Right lobe of liver (tissue), 6 donors: Measurements from ENCODE around the gene DNM3. TPM values are rescaled to one million over a fixed set of nuclear protein-coding genes. Genes with fewer than 3 reads are reported as not detected.

ENCODE experiments used
- ATAC-seq, 4 donors: fragments of 200-7000 bp; cut with Tn5 transposase; one replicate each; pipeline ENCODE4 v1.9.1; 2020; ENCODE audit warnings: mild to moderate bottlenecking in 4 of 4, moderate library complexity in 4 of 4
- DNase-seq, 3 donors: peaks; one replicate each; pipeline ENCODE4 v3.0.0-alpha.2; 2020
- H3K27ac ChIP-seq, 3 donors: fragments of 200-600 bp; one replicate each; pipeline ENCODE4 v1.8.0; 2022
- H3K27me3 ChIP-seq, 2 donors: fragments of 200-600 bp; one replicate each; pipeline ENCODE4 v1.8.0; 2022
- H3K36me3 ChIP-seq, 4 donors: fragments of 200-600 bp; sonication (generic) in 1 of 4; one replicate each; pipeline versions ENCODE4 v1.5.1 to v1.8.0; 2017 to 2022; ENCODE audit warnings: control low read depth in 1 of 4
- H3K4me1 ChIP-seq, 4 donors: fragments of 200-600 bp; sonication (generic) in 1 of 4; one replicate each; pipeline versions ENCODE4 v1.5.1 to v1.8.0; 2017 to 2022; ENCODE audit warnings: control low read depth in 1 of 4
- H3K4me3 ChIP-seq, 3 donors: fragments of 200-600 bp; one replicate each; pipeline ENCODE4 v1.8.0; 2022
- H3K9me3 ChIP-seq, 4 donors: fragments of 200-600 bp; sonication (generic) in 1 of 4; one replicate each; pipeline versions ENCODE4 v1.5.1 to v1.8.0; 2017 to 2022; ENCODE audit warnings: control low read depth in 1 of 4
- CTCF ChIP-seq, 4 donors: fragments of 200-600 bp in 3 of 4; fragments of 450-650 bp in 1 of 4; IDR thresholded peaks; one replicate each; pipeline versions ENCODE4 v1.5.1 to v1.8.0; 2016 to 2022; ENCODE audit warnings: antibody characterized with exemption in 4 of 4, mild to moderate bottlenecking in 2 of 4
- POLR2A ChIP-seq: fragments of 450-650 bp; IDR thresholded peaks from one replicate; pipeline ENCODE4 v1.6.1; 2017; ENCODE audit warnings: antibody characterized with exemption, mild to moderate bottlenecking
- WGBS: methylation state at CpG from one replicate; pipeline ENCODE4 v1.1.6; 2018; ENCODE audit warnings: low coverage, low lambda C conversion rate; ENCODE audit not compliant: insufficient coverage; ENCODE audit errors: missing lambda C conversion rate; 5-methylcytosine and 5-hydroxymethylcytosine counted together
- intact Hi-C, 2 donors: fragments of 100-400 bp; cut with DNase I; formaldehyde crosslinking; loops; one replicate each; pipeline versions ENCODE4 v1.11.2 to v1.14.1; 2022
- total RNA-seq, 6 experiments: library from RNA; depleted of rRNA in 2 of 6; stranded (reverse); fragments of >200 nt in 2 of 6; fragmentation: NEBNext Ultra II Directional in 3 of 6; extraction: Animal tissue kit (Norgen Biotek cat#: 25700) in 3 of 6; gene quantifications; one replicate each; pipeline versions ENCODE4 v1.1.0 to v1.2.4, GENCODE V29; 2016 to 2023
- donor health status: DM: no; HTN: yes; CAD: no.
- donor health status: DM: no; HTN: no; CAD: no.
- donor health status: DM: no; HTN: no; CAD: no.
- donor health status: DM: no; HTN: yes; CAD: no.
- donor health status: DM: no; HTN: yes; CAD: no.

Gene DNM3
- total RNA-seq, 6 experiments from 2014 or later, result 0.29 to 0.92 (median 0.43) TPM

- TF ChIP-seq POLR2A (no peak), CTCF (IDR thresholded peaks at IDR 0.05) (no peak)
- no peak overlapping the region for H3K4me3 ChIP-seq
- no peaks in the 10 kb centered on the region for H3K4me1 ChIP-seq
- intact Hi-C loops, result no loop called here
- H3K27ac ChIP-seq, result no peak overlapping the region
- no peaks in the 10 kb centered on the region for H3K36me3 ChIP-seq
- no peak for ATAC-seq
- DNase-seq, result no peak
- H3K27me3 ChIP-seq, result no peaks in the 10 kb centered on the region
- no peaks in the 10 kb centered on the region for H3K9me3 ChIP-seq
Measured at GRCh38 chr1:171852272-171852671, 11.0 kb downstream of the DNM3 start.

- Histone ChIP-seq H3K4me1 (no peaks in the 10 kb centered on the region), H3K4me3 (no peak overlapping the region), H3K27me3 (no peaks in the 10 kb centered on the region), H3K9me3 (no peaks in the 10 kb centered on the region), H3K36me3 (no peaks in the 10 kb centered on the region), H3K27ac (no peak overlapping the region)
- WGBS, result 100% methylated on average over 1 of the region's 1 CpG
- TF ChIP-seq POLR2A (no peak), CTCF (IDR thresholded peaks at IDR 0.05) (no peak)
- ATAC-seq (no peak), DNase-seq (no peak)
- intact Hi-C loops, result no loop called here
Measured at GRCh38 chr1:171855381-171855780, 14.1 kb downstream of the DNM3 start.

GRCh38 chr1:171858696-171859095 lies 17.4 kb downstream of the DNM3 start:
- 51% methylated on average over 3 of the region's 3 CpGs for WGBS
- H3K27ac ChIP-seq, result no peak overlapping the region
- ATAC-seq (no peak), DNase-seq (no peak)
- no peak overlapping the region for H3K4me3 ChIP-seq
- no peaks in the 10 kb centered on the region for H3K27me3 ChIP-seq
- no peaks in the 10 kb centered on the region for H3K4me1 ChIP-seq
- no peaks in the 10 kb centered on the region for H3K9me3 ChIP-seq
- no peaks in the 10 kb centered on the region for H3K36me3 ChIP-seq
- no peak for TF ChIP-seq POLR2A
- no peak for TF ChIP-seq CTCF (IDR thresholded peaks at IDR 0.05)
- intact Hi-C loops, result no loop called here

- TF ChIP-seq POLR2A (no peak), CTCF (IDR thresholded peaks at IDR 0.05) (no peak)
- Histone ChIP-seq H3K4me3 (no peak overlapping the region), H3K27me3 (no peaks in the 10 kb centered on the region), H3K36me3 (no peaks in the 10 kb centered on the region), H3K9me3 (no peaks in the 10 kb centered on the region), H3K4me1 (no peaks in the 10 kb centered on the region), H3K27ac (no peak overlapping the region)
- intact Hi-C loops, result no loop called here
- DNase-seq (no peak), ATAC-seq (no peak)
- 30% methylated on average over 1 of the region's 1 CpG for WGBS
Measured at GRCh38 chr1:171860696-171861095, 19.4 kb downstream of the DNM3 start.

GRCh38 chr1:171863531-171863930 lies 22.2 kb downstream of the DNM3 start:
- WGBS, result 88% methylated on average over 4 of the region's 4 CpGs
- intact Hi-C loops, result no loop called here
- ATAC-seq, result no peak

More at GRCh38 chr1:171863531-171863930, 22.2 kb downstream of the DNM3 start:
- no peak overlapping the region for H3K27ac ChIP-seq
- no peaks in the 10 kb centered on the region for H3K4me1 ChIP-seq
- H3K27me3 ChIP-seq, result no peaks in the 10 kb centered on the region
- no peak overlapping the region for H3K4me3 ChIP-seq
- no peaks in the 10 kb centered on the region for H3K36me3 ChIP-seq
- H3K9me3 ChIP-seq, result no peaks in the 10 kb centered on the region
- DNase-seq, result no peak
- TF ChIP-seq CTCF (IDR thresholded peaks at IDR 0.05) (no peak), POLR2A (no peak)
